Lower lobe of right lung (tissue), 2 donors: ENCODE results near the gene FXYD5. TPM values are rescaled to one million over a fixed set of nuclear protein-coding genes. Genes with fewer than 3 reads are reported as not detected.

Source experiments
- ATAC-seq, 2 donors: fragments of 200-7000 bp; cut with Tn5 transposase; one replicate each; pipeline ENCODE4 v1.9.1; 2020 to 2022; ENCODE audit warnings: mild to moderate bottlenecking in 2 of 2, moderate library complexity in 2 of 2
- DNase-seq: peaks from one replicate; pipeline ENCODE4 v3.0.0-alpha.2; 2020
- H3K27ac ChIP-seq: fragments of 200-600 bp; one replicate; pipeline ENCODE4 v1.8.0; 2022
- H3K27me3 ChIP-seq: fragments of 200-600 bp; one replicate; pipeline ENCODE4 v1.8.0; 2022; ENCODE audit warnings: low read depth
- H3K36me3 ChIP-seq: fragments of 200-600 bp; one replicate; pipeline ENCODE4 v1.8.0; 2022; ENCODE audit warnings: mild to moderate bottlenecking
- H3K4me1 ChIP-seq: fragments of 200-600 bp; one replicate; pipeline ENCODE4 v1.8.0; 2022
- H3K4me3 ChIP-seq: fragments of 200-600 bp; one replicate; pipeline ENCODE4 v1.8.0; 2022; ENCODE audit warnings: mild to moderate bottlenecking
- H3K9me3 ChIP-seq: fragments of 200-600 bp; one replicate; pipeline ENCODE4 v1.8.0; 2022
- CTCF ChIP-seq: fragments of 200-600 bp; IDR thresholded peaks from one replicate; pipeline ENCODE4 v1.8.0; 2022; ENCODE audit warnings: antibody characterized with exemption, mild to moderate bottlenecking
- intact Hi-C: fragments of 100-400 bp; cut with DNase I; formaldehyde crosslinking; loops from one replicate; pipeline ENCODE4 v1.11.0; 2022
- total RNA-seq: library from RNA; stranded (reverse); fragmentation: NEBNext Ultra II Directional; extraction: Animal tissue kit (Norgen Biotek cat#: 25700); gene quantifications from one replicate; pipeline ENCODE4 v1.2.1, GENCODE V29; 2021
- donor health status: DM: no; HTN: yes; CAD: no; lungs with severe emphysema.

FXYD5 gene
- total RNA-seq, 1 donor from 2014 or later: 152 TPM

- peaks cover 35% of the 10 kb centered on the region for H3K9me3 ChIP-seq
- no peak for TF ChIP-seq CTCF
- intact Hi-C loops: no loop called here
Measured at GRCh38 chr19:35165200-35166058, 10.9 kb downstream of the FXYD5 start.

GRCh38 chr19:35166100-35167063 lies 11.8 kb downstream of the FXYD5 start:
- ATAC-seq: no peak
- DNase-seq: no peak
- Histone ChIP-seq H3K27ac (peak overlapping the region; percentile 56), H3K27me3 (no peaks in the 10 kb centered on the region), H3K4me3 (no peak overlapping the region), H3K36me3 (peaks cover 55% of the 10 kb centered on the region), H3K9me3 (peaks cover 35% of the 10 kb centered on the region), H3K4me1 (peaks cover 7% of the 10 kb centered on the region)
- intact Hi-C loops: no loop called here
- TF ChIP-seq CTCF: no peak

More at GRCh38 chr19:35165200-35166058, 10.9 kb downstream of the FXYD5 start:
- Histone ChIP-seq H3K27me3 (no peaks in the 10 kb centered on the region), H3K27ac (no peak overlapping the region), H3K4me1 (peaks cover 6% of the 10 kb centered on the region), H3K4me3 (no peak overlapping the region), H3K36me3 (peaks cover 63% of the 10 kb centered on the region)
- DNase-seq (no peak), ATAC-seq (no peak)

DNA sequence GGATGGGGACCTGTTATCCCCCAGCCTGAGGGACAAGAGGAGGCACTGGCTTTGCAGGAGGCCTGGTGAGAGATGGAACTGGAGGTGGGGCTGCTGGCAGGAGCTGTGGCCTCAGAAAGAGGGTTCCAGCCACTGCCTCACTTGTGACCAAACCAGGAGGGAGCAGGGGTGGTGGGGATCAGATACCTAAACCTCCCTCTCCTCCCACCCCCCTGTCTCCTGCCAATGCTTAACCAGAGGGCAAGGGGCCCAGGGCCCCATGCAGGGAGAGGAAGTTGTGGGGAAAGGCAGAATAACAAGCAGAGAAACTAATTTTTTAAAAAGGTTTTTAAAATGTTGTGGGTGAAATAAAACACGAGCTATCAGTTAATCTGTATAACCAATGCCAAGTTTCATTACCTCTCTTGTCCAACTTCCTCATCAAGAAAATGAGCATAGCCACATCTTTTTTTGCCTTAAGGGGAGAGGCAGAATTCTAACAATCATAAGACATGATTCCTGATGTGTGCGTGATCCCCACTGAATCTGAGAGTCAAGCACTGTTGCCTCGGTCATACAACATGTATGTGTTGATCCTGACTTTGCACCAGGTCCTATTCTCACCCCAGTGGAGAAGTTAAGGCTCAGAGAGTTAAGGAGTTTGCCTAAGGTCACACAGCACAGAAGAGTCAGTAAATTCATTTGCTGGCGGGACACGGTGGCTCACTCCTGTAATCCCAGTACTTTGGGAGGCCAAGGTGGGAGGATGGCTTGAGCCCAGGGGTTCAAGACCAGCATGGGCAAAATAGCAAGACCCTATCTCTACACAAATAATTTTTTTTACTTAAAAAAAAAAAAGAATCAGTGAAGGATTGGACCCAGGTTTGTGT lies 12.9 kb downstream of the FXYD5 start:
- peaks cover 16% of the 10 kb centered on the region for H3K4me1 ChIP-seq
- H3K27ac ChIP-seq: peak overlapping the region; percentile 56
- no peaks in the 10 kb centered on the region for H3K27me3 ChIP-seq
- no peak overlapping the region for H3K4me3 ChIP-seq
- no peak for ATAC-seq
- no peak for TF ChIP-seq CTCF
- intact Hi-C loops: no loop called here
- H3K36me3 ChIP-seq: peaks cover 44% of the 10 kb centered on the region
- peaks cover 28% of the 10 kb centered on the region for H3K9me3 ChIP-seq
- no peak for DNase-seq

GRCh38 chr19:35168196-35168595 lies 13.7 kb downstream of the FXYD5 start:
- H3K4me3 ChIP-seq: no peak overlapping the region
- no peak overlapping the region for H3K27ac ChIP-seq
- intact Hi-C loops: no loop called here
- no peak for ATAC-seq
- no peak for DNase-seq
- peaks cover 16% of the 10 kb centered on the region for H3K4me1 ChIP-seq
- peaks cover 40% of the 10 kb centered on the region for H3K36me3 ChIP-seq
- no peak for TF ChIP-seq CTCF
- peaks cover 25% of the 10 kb centered on the region for H3K9me3 ChIP-seq
- H3K27me3 ChIP-seq: no peaks in the 10 kb centered on the region
